GM13976 (cell line): Measurements from ENCODE around the gene JDP2.

Experiments used
- DNase-seq: peaks from one replicate; pipeline ENCODE4 v3.0.0; 2012; ENCODE audit warnings: low spot score
- CTCF ChIP-seq: IDR thresholded peaks from 2 replicates; pipeline ENCODE4 v1.5.1; 2012; ENCODE audit warnings: borderline replicate concordance, mild to moderate bottlenecking; ENCODE audit not compliant: insufficient read depth; ENCODE audit errors: extremely low read depth, missing control alignments, control extremely low read depth
- in situ Hi-C: fragments of 300-500 bp; cut with MboI; formaldehyde crosslinking; loops from one replicate; pipeline ENCODE4 v1.12.0; 2022; ENCODE audit warnings: low sequenced_read_pairs, mixed read lengths, inconsistent platforms; ENCODE audit not compliant: unreplicated experiment

JDP2 gene

DNA sequence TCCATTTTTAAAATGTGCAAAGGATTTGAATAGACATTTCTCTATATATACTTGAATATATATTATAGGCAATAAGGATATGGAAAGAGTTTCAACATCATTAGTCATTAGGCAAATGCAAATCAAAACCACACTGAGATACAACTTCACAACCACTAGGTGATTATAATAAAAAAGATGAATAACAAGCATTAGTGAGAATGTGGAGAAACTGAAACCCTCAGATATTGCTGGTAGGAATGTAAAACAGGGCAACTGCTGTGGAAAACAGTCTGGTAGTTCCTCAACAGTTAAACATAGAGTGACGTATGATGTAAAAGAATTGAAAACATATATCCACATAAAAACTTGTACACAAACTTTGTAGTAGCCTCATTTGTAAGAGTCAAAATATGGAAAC is 82.7 kb downstream of the JDP2 start:
- no peak for TF ChIP-seq CTCF
- no peak for DNase-seq
- in situ Hi-C loops, result no loop called here

- in situ Hi-C loops, result no loop called here
- no peak for DNase-seq
Measured at GRCh38 chr14:75511201-75511600, 83.4 kb downstream of the JDP2 start.

GRCh38 chr14:75513911-75514672 is 86.3 kb downstream of the JDP2 start:
- TF ChIP-seq CTCF, result no peak
- DNase-seq, result peak; percentile 67
- in situ Hi-C loops, result no loop called here

More at GRCh38 chr14:75511201-75511600, 83.4 kb downstream of the JDP2 start:
- no peak for TF ChIP-seq CTCF

GRCh38 chr14:75514673-75515628 is 87.1 kb downstream of the JDP2 start:
- in situ Hi-C loops, result no loop called here
- peak; percentile 62 for TF ChIP-seq CTCF
- DNase-seq, result peak; percentile 61

- TF ChIP-seq CTCF, result no peak
- peak; percentile 51 for DNase-seq
- in situ Hi-C loops, result no loop called here
Measured at GRCh38 chr14:75515629-75515996, 87.8 kb downstream of the JDP2 start.

GRCh38 chr14:75518625-75519024 is 90.8 kb downstream of the JDP2 start:
- in situ Hi-C loops, result no loop called here
- TF ChIP-seq CTCF, result peak; percentile 49
- peak; percentile 41 for DNase-seq
